ENCODE results near the gene IMPG2.
"Not testable (repeated sequence)": the region's sequence is repeated elsewhere in the genome, so short reads cannot be mapped to it uniquely, and the experiment has no call there.

- TF ChIP-seq CTCF (IDR thresholded peaks at IDR 0.05; ENCODE audit: borderline replicate concordance, extremely low read depth, low read length, poor library complexity, severe bottlenecking); EZH2 (IDR thresholded peaks at IDR 0.05; ENCODE audit: borderline replicate concordance, low read depth, low read length, severe bottlenecking): not testable (repeated sequence)
Observed at GRCh38 chr3:101308147-101308772, 12.1 kb downstream of the IMPG2 start.

Data from DND-41 (cell line).